Lower lobe of right lung (tissue), 2 donors: ENCODE results near the gene OGFR. TPM values are rescaled to one million over a fixed set of nuclear protein-coding genes. Genes with fewer than 3 reads are reported as not detected.

Experiments used
- ATAC-seq, 2 donors: fragments of 200-7000 bp; cut with Tn5 transposase; one replicate each; pipeline ENCODE4 v1.9.1; 2020 to 2022; ENCODE audit warnings: mild to moderate bottlenecking in 2 of 2, moderate library complexity in 2 of 2
- DNase-seq: peaks from one replicate; pipeline ENCODE4 v3.0.0-alpha.2; 2020
- H3K27ac ChIP-seq: fragments of 200-600 bp; one replicate; pipeline ENCODE4 v1.8.0; 2022
- H3K27me3 ChIP-seq: fragments of 200-600 bp; one replicate; pipeline ENCODE4 v1.8.0; 2022; ENCODE audit warnings: low read depth
- H3K36me3 ChIP-seq: fragments of 200-600 bp; one replicate; pipeline ENCODE4 v1.8.0; 2022; ENCODE audit warnings: mild to moderate bottlenecking
- H3K4me1 ChIP-seq: fragments of 200-600 bp; one replicate; pipeline ENCODE4 v1.8.0; 2022
- H3K4me3 ChIP-seq: fragments of 200-600 bp; one replicate; pipeline ENCODE4 v1.8.0; 2022; ENCODE audit warnings: mild to moderate bottlenecking
- H3K9me3 ChIP-seq: fragments of 200-600 bp; one replicate; pipeline ENCODE4 v1.8.0; 2022
- CTCF ChIP-seq: fragments of 200-600 bp; IDR thresholded peaks from one replicate; pipeline ENCODE4 v1.8.0; 2022; ENCODE audit warnings: antibody characterized with exemption, mild to moderate bottlenecking
- intact Hi-C: fragments of 100-400 bp; cut with DNase I; formaldehyde crosslinking; loops from one replicate; pipeline ENCODE4 v1.11.0; 2022
- total RNA-seq: library from RNA; stranded (reverse); fragmentation: NEBNext Ultra II Directional; extraction: Animal tissue kit (Norgen Biotek cat#: 25700); gene quantifications from one replicate; pipeline ENCODE4 v1.2.1, GENCODE V29; 2021
- donor health status: DM: no; HTN: yes; CAD: no; lungs with severe emphysema.

Gene OGFR
- total RNA-seq, 1 donor from 2014 or later: 69.4 TPM

DNA sequence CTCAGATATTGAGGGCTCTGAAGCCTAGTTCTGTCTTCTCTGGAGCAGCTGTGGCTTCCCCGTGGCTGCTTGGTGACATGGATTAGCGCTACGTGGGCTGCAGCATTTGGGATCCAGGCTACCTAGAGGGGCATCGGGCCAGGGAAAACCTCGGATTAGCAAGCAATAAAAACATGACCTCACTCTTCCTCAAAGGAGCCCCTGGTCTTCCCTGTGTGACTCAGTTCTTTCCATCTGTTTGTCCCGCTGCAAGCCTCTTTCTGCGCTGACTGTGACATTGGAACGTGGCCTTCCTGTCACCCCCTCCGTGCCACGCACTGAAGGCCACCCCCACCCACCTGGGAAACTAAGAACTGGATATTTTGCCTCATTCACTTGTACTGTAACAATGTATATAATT is 4.8 kb upstream of the OGFR start:
- no peak for DNase-seq
- intact Hi-C loops: no loop called here
- peaks cover 36% of the 10 kb centered on the region for H3K36me3 ChIP-seq
- no peak overlapping the region for H3K27ac ChIP-seq
- H3K9me3 ChIP-seq: no peaks in the 10 kb centered on the region
- H3K27me3 ChIP-seq: no peaks in the 10 kb centered on the region
- no peak overlapping the region for H3K4me3 ChIP-seq
- ATAC-seq: no peak
- H3K4me1 ChIP-seq: peaks cover 17% of the 10 kb centered on the region
- TF ChIP-seq CTCF: no peak

GRCh38 chr20:62800314-62801259 is 4.0 kb upstream of the OGFR start:
- DNase-seq (no peak), ATAC-seq (no peak)
- peaks cover 36% of the 10 kb centered on the region for H3K36me3 ChIP-seq
- no peak overlapping the region for H3K27ac ChIP-seq
- no peaks in the 10 kb centered on the region for H3K9me3 ChIP-seq
- no peak for TF ChIP-seq CTCF
- no peaks in the 10 kb centered on the region for H3K27me3 ChIP-seq
- no peak overlapping the region for H3K4me3 ChIP-seq
- intact Hi-C loops: no loop called here
- H3K4me1 ChIP-seq: peaks cover 17% of the 10 kb centered on the region

- no peak for ATAC-seq
- no peak overlapping the region for H3K4me3 ChIP-seq
- H3K9me3 ChIP-seq: no peaks in the 10 kb centered on the region
- no peak for DNase-seq
- H3K36me3 ChIP-seq: peaks cover 36% of the 10 kb centered on the region
- H3K27me3 ChIP-seq: no peaks in the 10 kb centered on the region
- TF ChIP-seq CTCF: no peak
- intact Hi-C loops: no loop called here
- no peak overlapping the region for H3K27ac ChIP-seq
- peaks cover 25% of the 10 kb centered on the region for H3K4me1 ChIP-seq
These were observed 3.2 kb upstream of the OGFR start for GRCh38 chr20:62801284-62802010.

DNA sequence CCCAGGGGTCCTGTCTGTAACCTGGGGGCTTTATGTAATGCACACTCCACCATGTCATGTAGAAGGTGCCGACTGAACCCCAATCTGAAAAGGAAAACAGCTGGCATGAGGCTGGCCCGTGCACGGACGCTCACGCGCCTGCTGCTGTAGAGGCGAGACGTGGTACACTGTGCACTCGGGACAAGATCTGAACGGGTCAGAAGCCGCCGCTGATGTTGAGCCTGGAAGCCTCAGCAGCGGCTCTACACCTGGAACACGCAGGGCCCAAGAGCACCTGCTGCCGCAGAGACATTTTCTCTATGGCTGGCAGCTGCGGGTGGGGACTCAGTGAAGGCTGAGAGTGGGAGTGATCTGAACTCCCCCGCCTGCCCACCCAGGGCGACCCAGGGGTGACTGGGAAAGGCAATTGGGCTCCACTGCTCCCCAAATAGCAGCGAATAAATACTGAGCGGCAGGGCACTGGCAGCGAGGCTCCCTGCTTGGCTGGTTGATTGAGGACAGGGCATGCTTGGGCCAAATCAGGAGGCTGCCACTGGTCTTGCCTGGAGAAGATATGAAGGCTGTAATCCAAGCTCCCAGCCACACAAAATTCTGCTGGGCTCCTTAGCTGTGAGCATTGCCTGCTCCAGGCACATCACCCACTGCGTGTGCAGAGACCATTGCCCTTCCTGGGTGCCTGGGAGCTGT is 2.5 kb upstream of the OGFR start:
- DNase-seq: no peak
- Histone ChIP-seq H3K27ac (no peak overlapping the region), H3K4me1 (peaks cover 30% of the 10 kb centered on the region), H3K4me3 (no peak overlapping the region), H3K9me3 (no peaks in the 10 kb centered on the region), H3K27me3 (no peaks in the 10 kb centered on the region), H3K36me3 (peaks cover 36% of the 10 kb centered on the region)
- ATAC-seq: no peak
- intact Hi-C loops: no loop called here
- TF ChIP-seq CTCF: no peak

DNA sequence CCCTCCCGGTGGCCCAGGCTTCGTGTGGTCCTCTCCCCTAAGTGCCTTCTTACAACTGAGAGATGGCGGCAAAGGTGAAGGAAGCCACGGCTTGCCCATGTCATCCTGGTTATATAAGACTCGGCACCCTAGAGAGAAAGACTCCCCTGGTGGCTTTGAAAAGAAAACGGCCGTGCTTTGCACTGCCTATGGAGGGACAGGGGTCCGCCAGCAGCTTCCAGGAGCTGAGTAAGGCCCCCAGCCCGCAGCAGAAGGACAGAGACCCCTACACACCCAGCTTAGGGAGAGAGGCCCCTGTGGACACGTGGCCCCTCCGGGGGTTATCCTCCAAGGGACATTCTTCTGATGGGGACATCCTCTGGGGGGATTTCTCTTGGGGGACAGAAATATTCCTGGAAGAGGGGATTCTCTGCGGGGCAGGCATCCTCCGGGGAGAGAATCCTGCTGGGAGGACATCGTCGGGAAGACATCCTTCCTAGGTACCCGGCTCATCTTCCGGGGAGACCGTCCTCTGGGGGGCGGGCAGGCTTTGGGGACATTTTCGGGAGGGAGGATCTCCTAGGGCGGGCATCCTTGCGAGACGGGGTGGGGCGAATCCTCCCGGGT is 511 bp upstream of the OGFR start:
- ATAC-seq: peak in 1 of 2 donors; percentile 14
- intact Hi-C loops: no loop called here

More for the DNA sequence above, 511 bp upstream of the OGFR start:
- H3K4me1 ChIP-seq: peaks cover 31% of the 10 kb centered on the region
- no peak for TF ChIP-seq CTCF
- peak overlapping the region; percentile 90 for H3K27ac ChIP-seq
- H3K27me3 ChIP-seq: no peaks in the 10 kb centered on the region
- H3K36me3 ChIP-seq: peaks cover 42% of the 10 kb centered on the region
- H3K9me3 ChIP-seq: no peaks in the 10 kb centered on the region
- peak overlapping the region; percentile 96 for H3K4me3 ChIP-seq
- no peak for DNase-seq
